ENCODE measurements around the gene AJUBA. TPM values are rescaled to one million over a fixed set of nuclear protein-coding genes. Genes with fewer than 3 reads are reported as not detected.
"Not testable (repeated sequence)": the region's sequence is repeated elsewhere in the genome, so short reads cannot be mapped to it uniquely, and the experiment has no call there.

The AJUBA gene
- total and polyA plus RNA-seq, 5 donors from 2014 or later: 0.20 to 1.0 (median 0.69) TPM

GRCh38 chr14:23005451-23006187 is 23.3 kb upstream of the AJUBA start:
- Mint-ChIP-seq H3K4me1 (peaks cover 13 to 51% (median 31%) of the 10 kb centered on the region in 4 donors), H3K4me3 (peak overlapping the region; percentile 91 to 99 (median 95)), H3K27me3 (no peaks in the 10 kb centered on the region), H3K36me3 (no peaks in the 10 kb centered on the region), H3K9me3 (no peaks in the 10 kb centered on the region), H3K27ac (peak overlapping the region in 1 of 3 donors; percentile 99)
- peaks cover 30% of the 10 kb centered on the region for H3K4me1 ChIP-seq (ENCODE audit: control insufficient read depth, insufficient read depth, low read length, poor library complexity, severe bottlenecking)
- peak overlapping the region; percentile 87 for H3K27ac ChIP-seq (ENCODE audit: insufficient read depth, low read length, poor library complexity, severe bottlenecking)
- no peaks in the 10 kb centered on the region for H3K27me3 ChIP-seq (ENCODE audit: control insufficient read depth, insufficient read depth, low read length)
- no peak for DNase-seq
- H3K36me3 ChIP-seq (ENCODE audit: control insufficient read depth, insufficient read depth, low read length): no peaks in the 10 kb centered on the region
- H3K4me3 ChIP-seq (ENCODE audit: low read depth, low read length): peak overlapping the region; percentile 93
- ATAC-seq (ENCODE audit: low read depth in 2 of 2): no peak
- H3K9me3 ChIP-seq (ENCODE audit: control insufficient read depth in 2 of 2, low read length in 2 of 2): no peaks in the 10 kb centered on the region

- H3K9me3 Mint-ChIP-seq; H3K27me3 ChIP-seq (ENCODE audit: control insufficient read depth, insufficient read depth, low read length); H3K9me3 ChIP-seq (ENCODE audit: control insufficient read depth in 2 of 2, low read length in 2 of 2); ATAC-seq (ENCODE audit: low read depth in 2 of 2); H3K4me3 ChIP-seq (ENCODE audit: low read depth, low read length); H3K36me3 Mint-ChIP-seq; H3K27ac ChIP-seq (ENCODE audit: insufficient read depth, low read length, poor library complexity, severe bottlenecking); DNase-seq; H3K36me3 ChIP-seq (ENCODE audit: control insufficient read depth, insufficient read depth, low read length); H3K27ac Mint-ChIP-seq; H3K27me3 Mint-ChIP-seq: not testable (repeated sequence)
- peaks cover 20% of the 10 kb centered on the region for H3K4me1 ChIP-seq (ENCODE audit: control insufficient read depth, insufficient read depth, low read length, poor library complexity, severe bottlenecking)
- Mint-ChIP-seq H3K4me3 (peak overlapping the region in 1 of 4 donors; percentile 36), H3K4me1 (peaks cover 7 to 40% (median 22%) of the 10 kb centered on the region in 4 donors)
Measured at GRCh38 chr14:23004274-23004673, 21.9 kb upstream of the AJUBA start.

DNA sequence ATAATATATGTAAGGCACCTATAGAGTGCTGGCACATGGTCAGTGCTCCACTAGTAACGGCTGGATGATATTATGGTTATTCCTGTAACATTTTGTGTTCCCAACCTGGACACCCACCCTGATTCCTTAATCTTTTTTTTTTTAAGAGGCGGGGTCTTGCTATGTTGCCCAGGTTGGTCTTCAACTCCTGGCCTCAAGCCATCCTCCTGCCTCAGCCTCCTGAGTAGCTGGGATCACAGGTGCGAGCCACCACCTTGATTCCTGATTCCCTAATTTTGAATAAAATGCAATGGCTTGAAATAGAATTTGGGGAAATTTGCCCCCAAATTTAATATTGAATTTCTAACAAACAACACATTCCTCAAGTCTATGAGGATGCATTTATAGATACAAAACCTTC is 20.2 kb upstream of the AJUBA start:
- ATAC-seq (ENCODE audit: low read depth in 2 of 2): no peak
- peaks cover 4% of the 10 kb centered on the region for H3K36me3 Mint-ChIP-seq
- peaks cover 2% of the 10 kb centered on the region for H3K36me3 ChIP-seq (ENCODE audit: control insufficient read depth, insufficient read depth, low read length)

GRCh38 chr14:23000860-23001259 is 18.5 kb upstream of the AJUBA start:
- peaks cover 0 to 7% (median 5%) of the 10 kb centered on the region in 4 donors for H3K4me1 Mint-ChIP-seq
- peaks cover under 1% of the 10 kb centered on the region for H3K4me1 ChIP-seq (ENCODE audit: control insufficient read depth, insufficient read depth, low read length, poor library complexity, severe bottlenecking)
- no peak overlapping the region for H3K27ac Mint-ChIP-seq
- H3K27me3 ChIP-seq (ENCODE audit: control insufficient read depth, insufficient read depth, low read length): no peaks in the 10 kb centered on the region
- H3K27ac ChIP-seq (ENCODE audit: insufficient read depth, low read length, poor library complexity, severe bottlenecking): no peak overlapping the region
- DNase-seq: no peak
- H3K9me3 ChIP-seq (ENCODE audit: control insufficient read depth in 2 of 2, low read length in 2 of 2): no peaks in the 10 kb centered on the region
- H3K36me3 ChIP-seq (ENCODE audit: control insufficient read depth, insufficient read depth, low read length): peaks cover 2% of the 10 kb centered on the region
- ATAC-seq (ENCODE audit: low read depth in 2 of 2): no peak
- no peak overlapping the region for H3K4me3 ChIP-seq (ENCODE audit: low read depth, low read length)
- no peaks in the 10 kb centered on the region for H3K27me3 Mint-ChIP-seq
- peaks cover 4% of the 10 kb centered on the region for H3K36me3 Mint-ChIP-seq
- no peak overlapping the region for H3K4me3 Mint-ChIP-seq
- H3K9me3 Mint-ChIP-seq: no peaks in the 10 kb centered on the region

More for the DNA sequence above, 20.2 kb upstream of the AJUBA start:
- no peaks in the 10 kb centered on the region for H3K27me3 ChIP-seq (ENCODE audit: control insufficient read depth, insufficient read depth, low read length)
- H3K27ac Mint-ChIP-seq: no peak overlapping the region
- peaks cover 5 to 24% (median 12%) of the 10 kb centered on the region in 4 donors for H3K4me1 Mint-ChIP-seq
- no peak overlapping the region for H3K4me3 Mint-ChIP-seq
- H3K27ac ChIP-seq (ENCODE audit: insufficient read depth, low read length, poor library complexity, severe bottlenecking): no peak overlapping the region
- no peaks in the 10 kb centered on the region for H3K27me3 Mint-ChIP-seq
- H3K4me3 ChIP-seq (ENCODE audit: low read depth, low read length): no peak overlapping the region
- no peaks in the 10 kb centered on the region for H3K9me3 ChIP-seq (ENCODE audit: control insufficient read depth in 2 of 2, low read length in 2 of 2)
- peaks cover 14% of the 10 kb centered on the region for H3K4me1 ChIP-seq (ENCODE audit: control insufficient read depth, insufficient read depth, low read length, poor library complexity, severe bottlenecking)
- no peak for DNase-seq
- no peaks in the 10 kb centered on the region for H3K9me3 Mint-ChIP-seq

- H3K9me3 Mint-ChIP-seq: no peaks in the 10 kb centered on the region
- peaks cover 4% of the 10 kb centered on the region for H3K36me3 Mint-ChIP-seq
- Histone ChIP-seq H3K27me3 (ENCODE audit: control insufficient read depth, insufficient read depth, low read length) (no peaks in the 10 kb centered on the region), H3K4me3 (ENCODE audit: low read depth, low read length) (no peak overlapping the region), H3K36me3 (ENCODE audit: control insufficient read depth, insufficient read depth, low read length) (peaks cover 6% of the 10 kb centered on the region), H3K4me1 (ENCODE audit: control insufficient read depth, insufficient read depth, low read length, poor library complexity, severe bottlenecking) (no peaks in the 10 kb centered on the region), H3K9me3 (ENCODE audit: control insufficient read depth in 2 of 2, low read length in 2 of 2) (no peaks in the 10 kb centered on the region), H3K27ac (ENCODE audit: insufficient read depth, low read length, poor library complexity, severe bottlenecking) (no peak overlapping the region)
- no peaks in the 10 kb centered on the region for H3K27me3 Mint-ChIP-seq
- H3K4me1 Mint-ChIP-seq: peaks cover 0 to 4% (median 0%) of the 10 kb centered on the region in 4 donors
- no peak overlapping the region for H3K27ac Mint-ChIP-seq
- ATAC-seq (ENCODE audit: low read depth in 2 of 2): no peak
- H3K4me3 Mint-ChIP-seq: no peak overlapping the region
- no peak for DNase-seq
Measured at GRCh38 chr14:22998329-22999012, 16.1 kb upstream of the AJUBA start.

DNA sequence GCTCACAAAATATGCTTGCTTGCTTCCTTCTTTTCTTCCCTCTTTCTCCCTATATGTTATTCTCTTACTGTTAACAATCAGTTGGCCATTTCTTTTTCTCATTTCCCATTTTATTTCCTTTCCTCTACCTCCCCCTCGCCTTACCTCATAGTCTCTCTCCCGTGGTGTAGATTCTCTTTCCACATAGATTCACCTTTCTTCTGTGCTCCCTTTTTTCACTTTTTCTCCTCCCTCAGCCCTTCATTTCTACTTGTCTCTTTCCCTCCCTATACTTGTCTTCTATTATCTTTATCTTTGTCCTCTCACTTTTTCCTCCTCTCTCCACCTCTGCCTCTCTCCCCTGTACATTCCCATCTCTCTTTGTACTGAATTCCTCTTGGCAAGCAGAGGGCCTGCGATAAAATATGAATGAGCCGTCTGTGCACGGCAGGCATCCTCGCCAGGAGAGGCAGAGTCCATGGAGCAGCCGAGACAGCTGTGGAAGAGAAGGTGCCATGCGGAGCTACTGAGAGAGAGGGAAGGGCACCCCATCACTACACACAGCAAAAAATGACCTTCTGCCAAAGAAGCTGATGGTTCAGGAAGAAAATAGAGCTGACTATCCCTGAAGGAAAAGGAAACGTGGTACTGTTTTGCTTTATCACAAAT is 15.4 kb upstream of the AJUBA start:
- Histone ChIP-seq H3K27me3 (ENCODE audit: control insufficient read depth, insufficient read depth, low read length) (no peaks in the 10 kb centered on the region), H3K27ac (ENCODE audit: insufficient read depth, low read length, poor library complexity, severe bottlenecking) (no peak overlapping the region), H3K36me3 (ENCODE audit: control insufficient read depth, insufficient read depth, low read length) (peaks cover 6% of the 10 kb centered on the region), H3K4me3 (ENCODE audit: low read depth, low read length) (no peak overlapping the region), H3K9me3 (ENCODE audit: control insufficient read depth in 2 of 2, low read length in 2 of 2) (no peaks in the 10 kb centered on the region), H3K4me1 (ENCODE audit: control insufficient read depth, insufficient read depth, low read length, poor library complexity, severe bottlenecking) (no peaks in the 10 kb centered on the region)
- Mint-ChIP-seq H3K27me3 (no peaks in the 10 kb centered on the region), H3K36me3 (peaks cover 8% of the 10 kb centered on the region), H3K4me1 (peaks cover 0 to 4% (median 0%) of the 10 kb centered on the region in 4 donors), H3K4me3 (no peak overlapping the region), H3K27ac (no peak overlapping the region), H3K9me3 (no peaks in the 10 kb centered on the region)
- DNase-seq: no peak
- ATAC-seq (ENCODE audit: low read depth in 2 of 2): no peak

- H3K27ac Mint-ChIP-seq: no peak overlapping the region
- no peaks in the 10 kb centered on the region for H3K9me3 Mint-ChIP-seq
- ATAC-seq (ENCODE audit: low read depth in 2 of 2): no peak
- H3K36me3 Mint-ChIP-seq: peaks cover 8% of the 10 kb centered on the region
- no peak overlapping the region for H3K4me3 ChIP-seq (ENCODE audit: low read depth, low read length)
- no peaks in the 10 kb centered on the region for H3K27me3 ChIP-seq (ENCODE audit: control insufficient read depth, insufficient read depth, low read length)
- H3K9me3 ChIP-seq (ENCODE audit: control insufficient read depth in 2 of 2, low read length in 2 of 2): no peaks in the 10 kb centered on the region
- peaks cover 6% of the 10 kb centered on the region for H3K36me3 ChIP-seq (ENCODE audit: control insufficient read depth, insufficient read depth, low read length)
- no peak overlapping the region for H3K4me3 Mint-ChIP-seq
- no peak overlapping the region for H3K27ac ChIP-seq (ENCODE audit: insufficient read depth, low read length, poor library complexity, severe bottlenecking)
- DNase-seq: no peak
- H3K4me1 ChIP-seq (ENCODE audit: control insufficient read depth, insufficient read depth, low read length, poor library complexity, severe bottlenecking): no peaks in the 10 kb centered on the region
- H3K4me1 Mint-ChIP-seq: peaks cover 0 to 4% (median 0%) of the 10 kb centered on the region in 4 donors
- H3K27me3 Mint-ChIP-seq: no peaks in the 10 kb centered on the region
Measured at GRCh38 chr14:22996768-22997654, 14.7 kb upstream of the AJUBA start.
